ENCODE data around the gene NDUFB10. TPM values are rescaled to one million over a fixed set of nuclear protein-coding genes. Genes with fewer than 3 reads are reported as not detected.

NDUFB10 gene
- total RNA-seq, 1 donor from 2014 or later: 153 TPM

- peak overlapping the region; percentile 70 for H3K4me3 ChIP-seq (ENCODE audit: insufficient read depth, low read depth, low read length)
- peaks cover 10% of the 10 kb centered on the region for H3K36me3 ChIP-seq (ENCODE audit: insufficient read depth, low read length)
- H3K27ac ChIP-seq (ENCODE audit: low read depth, low read length): peak overlapping the region; percentile 61
- DNase-seq (ENCODE audit: low read depth) (no peak), FAIRE-seq (no peak)
- no peaks in the 10 kb centered on the region for H3K27me3 ChIP-seq (ENCODE audit: insufficient read depth, low read length)
- TF ChIP-seq EZH2 (IDR thresholded peaks at IDR 0.05; ENCODE audit: insufficient read depth, low read length): no peak
- TF ChIP-seq CTCF (IDR thresholded peaks at IDR 0.05; ENCODE audit: insufficient read depth, low read depth, low read length): no peak
- peak overlapping the region; percentile 97 for H3K4me2 ChIP-seq (ENCODE audit: low read length)
- peak overlapping the region; percentile 46 for H2AFZ ChIP-seq (ENCODE audit: low read depth, low read length)
- Mint-ChIP-seq H3K27me3 (ENCODE audit: low read depth, unreplicated experiment) (no peaks in the 10 kb centered on the region), H3K27ac (ENCODE audit: unreplicated experiment) (peak overlapping the region; percentile 41), H3K36me3 (ENCODE audit: low read depth, unreplicated experiment) (peaks cover 3% of the 10 kb centered on the region), H3K4me1 (ENCODE audit: low read depth, unreplicated experiment) (peaks cover 10% of the 10 kb centered on the region), H3K4me3 (ENCODE audit: unreplicated experiment) (peak overlapping the region; percentile 86), H3K9me3 (ENCODE audit: unreplicated experiment) (no peaks in the 10 kb centered on the region)
- peaks cover 10% of the 10 kb centered on the region for H4K20me1 ChIP-seq (ENCODE audit: insufficient read depth, low read length)
- no peaks in the 10 kb centered on the region for H3K9me3 ChIP-seq (ENCODE audit: insufficient read depth, low read depth, low read length)
- H3K9ac ChIP-seq (ENCODE audit: low read length): peak overlapping the region; percentile 85
- H3K4me1 ChIP-seq (ENCODE audit: insufficient read depth, low read length): peaks cover 21% of the 10 kb centered on the region
- peaks cover 16% of the 10 kb centered on the region for H3K79me2 ChIP-seq (ENCODE audit: insufficient read depth, low read length)
Observed at GRCh38 chr16:1942047-1942809, 17.1 kb upstream of the NDUFB10 start.

GRCh38 chr16:1942810-1943726 is 16.3 kb upstream of the NDUFB10 start, which contains the start of gene MSRB1:
Gene MSRB1 (minus strand): TSS chr16:1943199. CDS start chr16:1943156, 43 bp downstream.
- peak within 1 kb of the TSS; percentile 97 for H3K4me2 ChIP-seq (ENCODE audit: low read length)
- peaks cover 21% of the 10 kb centered on the region for H3K4me1 ChIP-seq (ENCODE audit: insufficient read depth, low read length)
- peak within 1 kb of the TSS; percentile 85 for H3K9ac ChIP-seq (ENCODE audit: low read length)
- Mint-ChIP-seq H3K9me3 (ENCODE audit: unreplicated experiment) (no peaks in the 10 kb centered on the region), H3K36me3 (ENCODE audit: low read depth, unreplicated experiment) (peaks cover 1% of the 10 kb centered on the region), H3K4me3 (ENCODE audit: unreplicated experiment) (peak within 1 kb of the TSS; percentile 86), H3K4me1 (ENCODE audit: low read depth, unreplicated experiment) (peaks cover 10% of the 10 kb centered on the region), H3K27ac (ENCODE audit: unreplicated experiment) (peak within 1 kb of the TSS; percentile 12), H3K27me3 (ENCODE audit: low read depth, unreplicated experiment) (peaks cover 4% of the 10 kb centered on the region)
- peaks cover 10% of the 10 kb centered on the region for H4K20me1 ChIP-seq (ENCODE audit: insufficient read depth, low read length)
- DNase-seq (ENCODE audit: low read depth) (peak; percentile 90), FAIRE-seq (no peak)
- H3K36me3 ChIP-seq (ENCODE audit: insufficient read depth, low read length): peaks cover 7% of the 10 kb centered on the region
- H3K9me3 ChIP-seq (ENCODE audit: insufficient read depth, low read depth, low read length): no peaks in the 10 kb centered on the region
- H2AFZ ChIP-seq (ENCODE audit: low read depth, low read length): peak within 1 kb of the TSS; percentile 83
- peak within 1 kb of the TSS; percentile 70 for H3K4me3 ChIP-seq (ENCODE audit: insufficient read depth, low read depth, low read length)
- peak within 1 kb of the TSS; percentile 61 for H3K27ac ChIP-seq (ENCODE audit: low read depth, low read length)
- TF ChIP-seq CTCF (IDR thresholded peaks at IDR 0.05; ENCODE audit: insufficient read depth, low read depth, low read length) (no peak), EZH2 (IDR thresholded peaks at IDR 0.05; ENCODE audit: insufficient read depth, low read length) (no peak)
- H3K27me3 ChIP-seq (ENCODE audit: insufficient read depth, low read length): no peaks in the 10 kb centered on the region
- peaks cover 16% of the 10 kb centered on the region for H3K79me2 ChIP-seq (ENCODE audit: insufficient read depth, low read length)
